NCI-H2196 treated with DMSO at 0.1 percent for 48 hours (cell line): ENCODE results near the gene IL12RB2.

Experiments
- DNase-seq: peaks from one replicate; lab custom pipeline; 2025; ENCODE audit not compliant: unreplicated experiment; lab: John Stamatoyannopoulos, UW

IL12RB2 gene

DNA sequence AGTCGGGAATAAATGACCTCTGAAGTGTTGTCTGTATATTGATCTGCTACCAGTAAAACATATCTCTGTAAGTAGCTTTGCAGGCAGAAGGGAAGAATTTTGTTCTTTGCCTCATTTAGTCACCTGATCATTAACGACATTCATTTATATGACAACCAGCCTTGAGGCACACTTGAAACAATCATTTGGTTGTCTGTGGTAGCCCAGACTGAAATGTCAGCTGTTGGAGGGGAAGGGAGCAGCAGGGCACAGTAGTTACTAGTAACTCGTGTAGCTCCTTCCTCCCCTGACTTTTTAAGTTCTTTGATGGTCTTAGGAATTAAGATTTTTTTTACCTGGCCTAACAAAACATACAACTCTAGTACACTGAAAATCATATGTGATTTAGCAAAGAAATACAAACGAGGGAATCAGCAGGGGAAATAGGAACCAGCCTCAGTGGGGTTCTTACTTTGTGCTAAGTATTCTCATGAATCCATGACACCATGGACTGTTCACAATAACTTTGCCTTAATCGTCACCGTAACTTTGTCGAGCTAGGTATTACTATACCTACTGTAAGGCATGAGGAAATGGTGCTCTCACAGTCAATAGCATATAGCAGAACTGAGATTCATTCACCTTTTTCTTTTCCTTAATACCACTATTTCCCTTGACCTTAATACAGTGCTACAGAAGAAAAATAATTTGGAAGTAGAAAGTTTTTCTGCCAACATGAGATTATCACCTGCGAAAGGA is 6.4 kb downstream of the IL12RB2 start:
- no peak for DNase-seq

DNA sequence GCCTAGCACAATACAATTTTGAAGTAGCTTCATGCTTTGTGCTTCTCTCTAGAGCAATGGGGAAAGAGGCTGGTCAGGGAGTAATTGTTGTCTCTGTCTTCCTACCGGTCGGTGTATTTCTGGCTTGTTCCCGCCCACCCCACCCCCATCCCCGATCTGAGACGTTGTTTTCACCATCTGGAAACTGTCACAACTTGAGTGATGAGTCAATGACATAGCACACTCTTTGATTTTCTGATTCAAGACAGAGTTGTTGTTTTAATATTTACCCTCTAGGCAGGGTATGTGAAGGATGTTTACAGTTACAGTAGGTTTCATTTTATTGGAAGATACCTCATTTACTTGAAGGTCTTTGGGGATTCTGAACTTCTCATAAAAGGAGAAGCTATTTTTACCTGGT is 7.0 kb downstream of the IL12RB2 start:
- DNase-seq = no peak

DNA sequence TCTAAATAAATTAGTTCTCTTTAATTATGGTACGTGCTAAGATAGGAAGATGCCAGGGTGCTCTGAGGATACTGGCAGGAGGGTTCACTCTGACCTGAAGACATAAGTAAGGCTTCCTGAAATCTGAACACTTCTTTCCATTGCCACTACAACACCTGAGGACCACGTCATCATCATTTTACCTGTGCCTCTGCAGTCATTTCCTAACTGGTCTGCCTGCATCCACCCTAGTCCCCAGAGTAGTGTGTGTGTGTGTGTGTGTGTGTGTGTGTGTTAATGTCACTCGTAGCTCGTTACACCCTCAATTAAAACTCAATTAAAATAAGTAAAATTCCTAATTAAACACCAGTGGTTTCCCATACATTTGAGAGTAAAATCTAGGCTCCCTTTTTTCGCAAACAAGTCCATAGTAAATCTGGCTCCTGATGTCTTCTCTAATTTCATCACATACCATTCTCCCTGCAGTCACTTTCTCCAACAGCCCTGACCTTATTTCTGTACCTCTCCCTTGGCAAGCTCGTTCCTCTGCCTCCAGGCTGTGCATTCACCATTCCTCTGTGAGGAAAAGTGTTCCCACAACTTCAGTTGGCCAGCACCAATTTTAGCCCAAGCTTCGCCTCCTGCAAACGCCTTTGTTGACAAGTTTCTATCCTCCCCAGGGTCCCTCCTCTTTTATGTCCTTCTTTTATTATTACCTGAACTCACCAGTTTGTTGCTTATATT is 8.7 kb downstream of the IL12RB2 start:
- DNase-seq = no peak

DNA sequence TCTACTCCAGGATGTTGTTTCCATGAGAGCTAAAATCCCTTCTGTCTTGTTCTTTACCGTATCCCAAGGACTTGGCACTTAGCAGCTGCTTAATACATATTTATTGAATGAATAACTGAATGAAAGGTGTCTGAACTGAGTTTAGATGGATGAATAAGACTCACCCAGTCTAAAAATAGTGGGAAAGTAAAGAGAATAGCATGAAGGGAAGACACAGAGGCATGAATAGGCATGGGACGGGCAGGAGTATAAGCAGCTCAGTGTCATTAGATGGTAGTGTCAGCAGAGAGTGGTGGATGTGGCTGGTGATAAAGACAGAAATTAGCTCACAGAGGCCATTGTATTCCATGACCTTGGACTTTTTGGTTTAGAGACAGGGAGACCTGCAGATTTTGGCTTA is 9.2 kb downstream of the IL12RB2 start:
- no peak for DNase-seq

DNA sequence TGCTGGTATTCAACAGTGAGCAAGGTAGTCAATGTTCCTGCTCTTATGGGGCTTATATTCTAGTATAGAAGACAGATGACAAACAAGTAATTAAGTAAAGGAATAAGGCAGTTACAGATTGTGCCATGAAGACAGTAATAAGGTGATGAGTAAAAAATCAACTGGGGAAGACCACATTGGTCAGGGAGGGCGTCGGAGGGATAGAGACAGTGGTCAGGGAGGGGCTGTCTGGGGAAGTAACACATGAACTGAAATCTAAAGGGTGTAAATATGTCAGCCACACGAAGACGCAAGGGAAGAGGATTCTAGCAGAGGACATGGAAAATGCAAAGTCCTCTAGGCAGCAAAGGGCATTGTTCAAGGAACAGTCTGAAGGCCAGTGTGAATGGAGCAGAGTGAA is 10.1 kb downstream of the IL12RB2 start:
- DNase-seq = no peak

DNA sequence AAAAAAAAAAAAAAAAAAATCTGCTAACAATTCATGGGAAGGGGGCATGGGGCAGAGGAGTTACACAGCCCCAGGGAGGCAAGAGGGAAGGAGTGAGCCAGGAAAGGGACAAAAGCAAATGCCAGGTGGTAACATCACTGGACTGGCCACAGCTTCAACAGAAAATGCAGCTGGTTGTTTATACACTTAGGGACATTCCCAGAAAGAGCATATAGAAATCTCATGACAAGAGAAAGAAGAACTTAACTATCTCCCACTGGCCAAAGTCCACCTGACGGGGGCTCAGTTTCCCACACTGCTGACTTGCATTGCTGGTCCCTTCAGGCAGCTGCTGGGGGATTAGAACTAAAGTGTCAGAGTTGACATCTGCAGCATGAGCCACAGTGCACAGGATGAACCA is 14.8 kb downstream of the IL12RB2 start:
- no peak for DNase-seq

DNA sequence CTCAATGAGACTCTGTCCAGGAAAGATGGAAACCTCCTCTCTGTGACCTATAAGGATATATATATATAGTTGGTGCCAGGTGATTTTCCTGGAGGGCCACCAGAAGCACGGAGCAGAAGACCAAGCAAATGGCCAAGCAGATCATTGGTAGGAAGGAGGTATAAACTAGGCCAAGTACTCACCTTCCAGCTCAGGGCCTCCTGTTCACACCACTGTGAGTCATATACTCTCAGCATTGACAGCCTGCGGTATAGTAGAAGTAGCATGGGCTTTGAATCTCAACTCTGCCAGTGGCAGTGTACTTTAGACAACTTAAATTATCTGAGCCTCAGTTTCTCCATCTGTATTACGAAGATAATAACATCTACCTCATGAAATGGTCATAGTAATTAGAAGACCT is 15.4 kb downstream of the IL12RB2 start:
- no peak for DNase-seq

DNA sequence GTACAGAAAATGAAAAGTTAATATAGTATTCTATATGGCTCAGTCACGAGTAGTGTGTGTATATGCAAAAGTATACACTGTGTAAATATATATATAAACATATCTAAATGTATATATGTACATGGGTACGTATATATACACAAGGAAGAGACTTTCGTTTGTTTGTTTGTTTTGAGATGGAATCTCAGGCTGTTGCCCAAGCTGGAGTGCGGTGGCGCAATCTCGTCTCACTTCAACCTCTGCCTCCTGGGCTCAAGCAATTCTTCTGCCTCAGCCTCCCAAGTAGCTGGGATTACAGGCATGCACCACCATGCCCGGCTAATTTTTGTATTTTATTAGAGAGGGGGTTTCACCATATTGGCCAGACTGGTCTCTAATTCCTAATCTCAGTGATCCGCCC is 16.4 kb downstream of the IL12RB2 start:
- DNase-seq = no peak

DNA sequence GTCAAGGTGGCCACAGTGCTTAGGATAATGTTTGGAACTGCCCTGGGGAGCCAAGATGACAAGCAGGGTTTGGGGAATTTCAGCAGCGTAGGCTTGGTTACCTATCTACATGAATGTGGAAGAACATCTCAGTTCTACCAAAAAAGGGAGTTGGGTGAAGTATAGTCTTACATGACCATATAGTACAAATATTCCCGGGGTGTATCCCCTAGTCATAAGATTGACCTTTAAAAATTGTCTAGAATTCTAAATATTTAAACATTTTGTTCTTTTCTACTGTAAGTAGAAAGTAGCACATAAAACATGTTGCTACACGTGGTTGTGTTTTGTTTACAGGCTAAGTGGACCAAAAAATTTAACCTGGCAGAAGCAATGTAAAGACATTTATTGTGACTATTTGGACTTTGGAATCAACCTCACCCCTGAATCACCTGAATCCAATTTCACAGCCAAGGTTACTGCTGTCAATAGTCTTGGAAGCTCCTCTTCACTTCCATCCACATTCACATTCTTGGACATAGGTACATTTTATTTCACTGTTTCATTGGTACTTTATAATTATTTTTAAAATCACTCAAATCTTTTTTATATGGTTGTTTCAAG is 20.3 kb downstream of the IL12RB2 start:
- DNase-seq = no peak

DNA sequence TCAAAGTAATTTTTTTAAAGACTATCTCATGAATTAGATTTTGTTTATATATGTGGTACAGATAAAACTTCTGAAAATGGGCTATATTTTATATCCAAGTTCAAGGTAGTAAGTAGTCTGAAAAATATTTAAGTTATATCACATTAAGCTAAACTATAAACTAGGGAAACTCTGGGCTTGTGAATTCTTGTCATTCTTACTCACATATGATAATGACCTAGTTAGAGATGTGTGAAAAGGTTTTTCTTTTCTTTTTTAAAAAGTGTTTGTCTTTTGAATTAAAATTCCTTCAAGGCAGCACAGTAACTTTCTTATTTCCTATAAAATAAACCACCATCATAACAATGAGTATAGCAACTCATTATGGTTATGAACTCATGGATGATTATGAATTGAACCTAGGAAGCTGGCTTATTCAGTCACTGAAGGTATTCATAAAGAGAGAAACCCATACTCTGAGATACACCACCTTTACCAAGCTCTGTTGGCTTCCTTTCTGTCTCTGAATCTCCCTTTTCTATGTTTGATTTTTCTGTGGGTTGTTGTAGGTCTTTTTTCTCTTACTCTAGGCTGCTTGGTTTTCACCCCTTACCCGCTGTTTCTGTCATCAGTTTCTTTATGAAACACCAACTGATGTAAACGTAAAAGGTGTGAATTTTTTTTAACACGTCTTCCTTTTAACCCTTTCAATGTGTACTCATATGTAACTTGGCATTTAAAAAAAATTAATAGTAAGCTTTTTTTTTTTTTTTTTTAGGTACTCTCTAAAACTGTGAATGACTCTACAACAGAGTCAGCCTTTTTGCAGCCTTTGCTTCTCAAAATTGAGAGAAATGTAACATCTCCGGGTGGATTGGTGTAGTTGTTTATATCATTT is 25.2 kb downstream of the IL12RB2 start:
- no peak for DNase-seq

DNA sequence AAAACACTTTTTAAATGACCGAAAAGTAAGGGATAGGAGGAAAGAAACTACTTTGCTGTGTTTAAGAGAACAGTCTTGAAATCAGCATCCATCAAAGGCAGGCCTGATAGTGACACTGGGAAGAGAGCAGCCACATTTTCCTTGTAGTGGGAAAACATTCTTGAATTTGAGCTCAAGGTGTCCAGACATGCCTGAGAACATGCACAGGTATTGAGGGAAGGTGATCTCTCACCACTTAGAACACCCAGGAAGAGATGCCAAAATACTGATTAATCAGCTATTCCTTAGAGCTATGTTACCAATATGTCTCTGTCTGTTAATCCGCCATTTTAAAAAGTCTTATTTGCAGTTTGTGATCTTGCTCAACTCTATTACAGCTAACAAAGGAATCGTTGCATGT is 25.9 kb downstream of the IL12RB2 start:
- no peak for DNase-seq

DNA sequence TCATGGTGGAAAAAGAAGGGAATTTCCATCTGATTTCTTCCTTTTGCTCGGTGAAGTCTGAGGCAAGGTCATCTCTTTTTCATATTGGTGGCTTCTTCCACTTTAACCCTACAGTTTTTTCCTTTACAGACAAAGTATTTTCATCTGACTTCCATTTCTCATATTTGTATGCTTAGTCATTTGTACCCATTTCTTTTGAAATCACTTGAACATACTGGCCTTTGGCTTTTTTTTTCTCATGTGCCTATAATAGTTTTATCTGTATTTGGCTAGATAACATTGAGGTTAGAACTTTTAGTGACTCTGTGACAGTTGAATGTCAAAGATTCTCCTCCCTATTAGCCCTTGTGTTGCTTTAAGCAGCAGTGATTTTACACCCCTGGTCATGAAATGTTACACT is 27.7 kb downstream of the IL12RB2 start:
- no peak for DNase-seq

DNA sequence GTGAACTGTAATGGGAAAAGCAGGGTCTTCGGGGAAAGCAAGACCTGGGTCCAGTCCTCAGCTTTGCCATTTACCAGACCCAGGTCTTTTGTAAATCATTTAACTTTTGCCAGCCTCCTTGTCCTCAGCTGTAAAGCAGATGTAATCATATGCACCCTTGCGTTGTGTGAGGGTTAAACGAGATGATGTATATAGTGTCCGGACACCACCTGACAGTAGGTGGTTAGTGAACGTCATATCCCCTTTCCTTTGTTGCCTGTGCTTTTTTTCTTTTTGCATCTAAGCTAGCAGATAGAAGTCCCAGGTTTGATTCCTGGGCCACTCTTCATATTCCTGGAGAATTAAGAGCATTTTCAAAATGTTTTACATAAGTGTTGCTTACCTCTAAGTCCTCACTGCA is 28.5 kb downstream of the IL12RB2 start:
- DNase-seq = no peak

DNA sequence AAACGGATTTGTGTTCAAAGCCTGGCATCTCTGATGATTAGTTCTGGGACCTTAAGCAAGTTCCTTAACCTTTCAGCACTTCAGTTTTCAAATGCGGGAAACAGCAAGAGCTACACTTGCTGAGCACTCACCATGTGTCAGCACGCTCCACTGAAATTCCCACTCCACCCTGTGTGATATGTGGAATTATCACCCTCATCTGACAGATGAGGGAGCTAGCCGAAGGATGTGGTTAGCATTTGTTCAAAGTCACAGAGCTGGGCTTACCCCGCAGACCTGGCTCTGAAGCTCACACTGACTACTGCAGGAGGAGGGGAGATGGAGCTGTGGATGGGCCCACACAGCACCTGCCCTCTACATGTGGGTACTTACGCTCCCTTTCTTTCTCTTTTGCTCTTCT is 29.1 kb downstream of the IL12RB2 start:
- no peak for DNase-seq

DNA sequence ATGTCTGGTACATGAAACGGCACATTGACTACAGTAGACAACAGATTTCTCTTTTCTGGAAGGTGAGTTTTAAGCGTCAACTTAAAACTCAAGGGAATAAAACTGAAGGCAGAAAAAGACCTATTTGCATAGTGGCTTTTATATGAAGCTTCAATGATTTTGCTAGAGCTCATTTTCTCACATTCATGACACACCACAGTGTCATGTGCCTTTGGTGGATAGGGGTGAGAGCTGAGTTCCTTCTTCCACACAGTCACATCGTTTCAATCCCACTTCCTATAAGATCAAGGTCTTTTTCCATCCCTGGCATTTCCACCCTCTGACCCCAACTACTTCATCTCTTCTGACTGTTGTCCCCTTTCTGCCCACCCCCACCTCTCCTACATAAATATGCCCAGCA is 31.0 kb downstream of the IL12RB2 start:
- DNase-seq = no peak

DNA sequence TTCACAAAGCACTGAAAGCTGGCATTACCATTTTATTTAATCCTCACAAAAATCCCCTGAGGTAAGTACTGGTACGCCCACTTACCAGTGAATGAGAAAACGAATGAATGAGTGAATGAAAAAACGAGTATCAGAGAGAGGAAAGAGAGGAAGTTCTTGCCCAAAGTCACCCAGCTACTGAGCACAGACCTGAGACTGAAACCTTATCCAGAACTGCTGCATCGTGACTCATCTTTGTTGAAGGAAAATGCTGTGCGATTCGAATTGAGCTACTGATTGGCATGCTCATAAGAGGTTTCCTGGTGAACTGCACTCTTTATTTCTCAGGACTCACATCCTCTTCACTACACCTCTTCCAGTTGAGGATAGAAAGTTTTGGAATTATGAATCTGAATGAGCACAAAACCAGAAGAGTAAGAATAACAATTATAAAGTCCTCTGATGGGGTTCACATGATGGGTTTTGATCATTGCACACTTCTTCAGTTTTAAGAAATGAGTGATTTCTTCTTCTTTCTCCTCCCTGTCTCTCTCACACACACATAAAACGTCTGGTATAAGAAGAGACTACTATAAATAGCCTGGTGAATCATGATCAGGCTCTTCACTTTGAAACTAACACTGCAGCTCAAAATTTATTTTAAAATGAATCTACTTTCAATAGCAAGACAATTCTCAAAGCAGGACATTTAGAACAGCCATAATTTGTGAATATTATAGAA is 32.1 kb downstream of the IL12RB2 start:
- no peak for DNase-seq

DNA sequence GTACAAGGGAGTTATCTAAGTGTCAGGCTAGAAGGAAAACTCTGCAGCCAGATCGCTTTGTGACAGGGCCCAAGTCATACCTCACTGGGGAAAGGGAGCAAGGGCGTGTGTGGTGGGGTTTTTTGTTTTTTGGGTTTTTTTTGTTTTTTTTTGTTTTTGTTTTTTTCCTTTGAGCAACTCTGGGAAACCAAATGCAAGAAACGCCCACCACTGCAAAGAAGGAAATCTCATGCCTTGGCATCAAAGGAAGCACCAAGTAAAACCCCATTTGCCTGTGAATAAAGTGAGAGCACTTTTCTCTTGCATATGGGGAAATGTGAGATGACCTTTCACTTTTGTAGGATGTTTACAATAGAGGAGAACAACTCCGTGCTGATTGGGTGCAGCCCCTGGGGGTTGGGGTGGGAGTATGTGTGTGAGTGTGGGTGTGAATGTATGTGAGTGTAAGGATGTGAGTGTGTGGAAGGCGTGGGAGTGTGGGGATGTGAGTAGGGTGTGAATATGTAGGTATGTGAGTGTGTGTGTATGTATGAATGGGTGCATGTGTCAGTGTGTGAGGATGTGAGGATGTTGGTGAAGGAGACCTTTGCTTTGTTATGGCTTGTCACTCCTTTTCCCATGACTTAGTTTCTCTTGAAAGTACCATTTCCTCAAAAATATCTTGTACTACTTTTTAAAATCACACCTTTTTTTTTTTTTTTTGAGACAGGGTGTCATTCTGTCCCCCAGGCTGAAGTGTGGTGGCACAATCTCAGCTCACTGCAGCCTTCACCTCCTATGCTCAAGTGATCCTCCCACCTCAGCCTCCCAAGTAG is 34.6 kb downstream of the IL12RB2 start:
- DNase-seq = no peak

DNA sequence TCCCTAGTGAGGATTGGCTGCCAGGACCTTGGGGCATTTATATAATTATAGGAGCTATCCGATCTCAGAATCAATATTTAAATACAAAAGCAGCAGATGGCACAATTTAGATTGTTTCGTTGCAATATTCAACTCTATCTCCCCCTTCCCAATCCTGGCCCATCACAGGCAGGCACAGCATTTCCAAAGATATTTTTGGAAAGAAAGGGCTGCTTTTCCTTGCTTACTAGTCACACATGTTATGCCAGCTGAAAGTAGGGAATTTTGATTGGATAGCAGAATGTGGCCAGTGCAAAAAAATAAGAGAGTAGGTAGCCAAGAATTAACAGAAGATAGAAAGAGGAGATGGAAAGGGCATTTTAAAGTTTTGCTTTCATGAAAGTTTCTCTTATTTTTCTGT is 37.9 kb downstream of the IL12RB2 start:
- no peak for DNase-seq

DNA sequence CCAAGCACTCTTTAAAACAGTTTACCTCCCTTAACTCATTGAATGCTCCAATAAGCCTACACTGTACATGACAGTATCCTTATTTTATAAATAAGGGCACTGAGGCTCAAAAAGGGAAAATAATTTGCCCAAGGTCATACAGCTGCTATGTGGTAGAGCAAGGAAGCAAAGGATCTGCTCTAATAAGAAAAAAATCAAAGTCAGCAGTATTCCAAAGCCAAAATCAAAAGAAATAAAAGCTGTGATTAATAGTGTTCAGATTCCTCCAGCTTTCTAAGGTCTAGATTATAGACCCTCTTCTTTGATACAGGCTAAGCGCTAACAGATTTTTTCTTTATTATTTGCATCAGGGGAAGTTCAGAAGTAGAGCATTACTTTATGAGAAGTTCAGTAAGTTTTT is 39.3 kb downstream of the IL12RB2 start:
- DNase-seq = no peak
